ENCODE measurements around the gene PLS3. TPM values are rescaled to one million over a fixed set of nuclear protein-coding genes. Genes with fewer than 3 reads are reported as not detected.
"Not testable (repeated sequence)": the region's sequence is repeated elsewhere in the genome, so short reads cannot be mapped to it uniquely, and the experiment has no call there.

PLS3 gene
- total and polyA plus RNA-seq, 2 donors from 2014 or later: 97.4 to 110 TPM

DNA sequence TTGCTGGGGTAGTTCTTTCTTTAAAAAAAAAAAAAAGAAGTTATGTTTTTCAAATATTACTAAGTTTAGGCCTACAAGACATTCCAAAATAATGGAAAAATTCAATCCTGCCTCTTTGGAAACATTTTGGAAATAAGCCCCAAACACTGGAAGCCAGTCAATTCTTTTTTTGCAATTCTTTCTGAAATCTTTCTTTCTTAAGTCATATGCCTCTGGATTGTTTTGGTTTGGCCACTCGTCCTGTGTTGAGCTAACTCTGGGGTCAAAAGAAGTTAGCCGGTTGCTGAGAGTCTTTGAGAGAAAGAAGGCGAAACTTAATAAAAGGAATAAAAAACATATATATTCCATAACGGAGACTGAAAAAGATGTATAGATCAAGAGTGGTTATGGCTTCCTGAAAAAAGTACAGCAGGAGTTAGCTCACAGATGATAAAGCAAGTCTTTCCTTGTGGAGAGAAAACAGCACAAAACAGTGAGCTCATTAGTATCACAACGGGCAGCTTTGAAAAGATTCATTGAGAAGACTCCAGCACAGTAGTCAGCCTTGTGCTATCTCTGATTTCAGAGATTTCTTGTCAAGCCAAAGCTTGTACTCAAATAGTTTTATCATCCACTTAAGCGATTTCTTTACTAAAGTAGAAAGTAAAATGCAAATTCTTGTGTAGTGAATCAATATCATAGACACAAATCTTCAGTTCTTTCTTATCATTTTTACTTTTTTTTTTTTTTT is 64.8 kb downstream of the PLS3 start:
- H3K9me3 ChIP-seq (ENCODE audit: control insufficient read depth in 2 of 3, insufficient read depth in 1 of 3, low read length in 3 of 3): no peaks in the 10 kb centered on the region
- peaks cover 9% of the 10 kb centered on the region for H3K27me3 ChIP-seq (ENCODE audit: control insufficient read depth, insufficient read depth, low read length)
- FAIRE-seq (peak; percentile 60), DNase-seq (peak in 1 of 5 donors; percentile 17)
- H3K4me1 ChIP-seq (ENCODE audit: control insufficient read depth in 2 of 3, insufficient read depth in 2 of 3, low read depth in 1 of 3, low read length in 3 of 3): no peaks in the 10 kb centered on the region
- H3K36me3 ChIP-seq (ENCODE audit: control insufficient read depth in 2 of 3, insufficient read depth in 3 of 3, low read length in 3 of 3): peaks cover 0 to 3% (median 0%) of the 10 kb centered on the region in 3 donors
- intact Hi-C loops (cut with DNase I): no loop called here
- H3K4me3 ChIP-seq (ENCODE audit: low read length in 3 of 3): no peak overlapping the region
- TF ChIP-seq, protein P1, sequence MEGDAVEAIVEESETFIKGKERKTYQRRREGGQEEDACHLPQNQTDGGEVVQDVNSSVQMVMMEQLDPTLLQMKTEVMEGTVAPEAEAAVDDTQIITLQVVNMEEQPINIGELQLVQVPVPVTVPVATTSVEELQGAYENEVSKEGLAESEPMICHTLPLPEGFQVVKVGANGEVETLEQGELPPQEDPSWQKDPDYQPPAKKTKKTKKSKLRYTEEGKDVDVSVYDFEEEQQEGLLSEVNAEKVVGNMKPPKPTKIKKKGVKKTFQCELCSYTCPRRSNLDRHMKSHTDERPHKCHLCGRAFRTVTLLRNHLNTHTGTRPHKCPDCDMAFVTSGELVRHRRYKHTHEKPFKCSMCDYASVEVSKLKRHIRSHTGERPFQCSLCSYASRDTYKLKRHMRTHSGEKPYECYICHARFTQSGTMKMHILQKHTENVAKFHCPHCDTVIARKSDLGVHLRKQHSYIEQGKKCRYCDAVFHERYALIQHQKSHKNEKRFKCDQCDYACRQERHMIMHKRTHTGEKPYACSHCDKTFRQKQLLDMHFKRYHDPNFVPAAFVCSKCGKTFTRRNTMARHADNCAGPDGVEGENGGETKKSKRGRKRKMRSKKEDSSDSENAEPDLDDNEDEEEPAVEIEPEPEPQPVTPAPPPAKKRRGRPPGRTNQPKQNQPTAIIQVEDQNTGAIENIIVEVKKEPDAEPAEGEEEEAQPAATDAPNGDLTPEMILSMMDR (IDR thresholded peaks at IDR 0.05; ENCODE audit: borderline replicate concordance, extremely low read depth, insufficient read depth): no peak
- peak overlapping the region in 1 of 2 donors; percentile 37 for H3K27ac ChIP-seq (ENCODE audit: low read depth in 2 of 2, low read length in 2 of 2)
- no peak overlapping the region for H3K9ac ChIP-seq (ENCODE audit: low read length in 3 of 3)

DNA sequence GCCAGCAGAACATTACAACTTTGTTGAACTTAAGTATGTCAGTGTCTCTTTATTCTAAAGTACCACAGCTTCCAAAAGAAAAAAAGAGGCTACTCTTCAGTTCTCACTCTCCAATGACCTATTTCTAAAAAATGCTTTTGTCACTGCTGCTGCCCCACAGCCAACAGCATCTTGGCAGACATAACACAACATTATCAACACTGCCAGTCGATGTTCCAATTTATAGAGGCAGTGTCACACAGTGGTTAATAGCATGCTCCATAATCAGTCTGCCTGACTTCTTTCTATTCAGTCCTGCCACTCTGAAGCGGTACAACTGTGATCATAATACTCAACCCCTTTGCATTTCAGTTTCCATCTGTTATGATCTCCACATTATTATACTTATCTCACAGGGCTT is 69.2 kb downstream of the PLS3 start:
- no peaks in the 10 kb centered on the region for H3K9me3 ChIP-seq (ENCODE audit: control insufficient read depth in 2 of 3, insufficient read depth in 1 of 3, low read length in 3 of 3)
- FAIRE-seq (no peak), DNase-seq (no peak)
- no peaks in the 10 kb centered on the region for H3K4me1 ChIP-seq (ENCODE audit: control insufficient read depth in 2 of 3, insufficient read depth in 2 of 3, low read depth in 1 of 3, low read length in 3 of 3)
- H3K27ac ChIP-seq (ENCODE audit: low read depth in 2 of 2, low read length in 2 of 2): no peak overlapping the region
- H3K4me3 ChIP-seq (ENCODE audit: low read length in 3 of 3): no peak overlapping the region
- H3K9ac ChIP-seq (ENCODE audit: low read length in 3 of 3): no peak overlapping the region
- intact Hi-C loops (cut with DNase I): no loop called here
- H3K36me3 ChIP-seq (ENCODE audit: control insufficient read depth in 2 of 3, insufficient read depth in 3 of 3, low read length in 3 of 3): peaks cover 0 to 5% (median 3%) of the 10 kb centered on the region in 3 donors
- TF ChIP-seq, protein P1 (IDR thresholded peaks at IDR 0.05; ENCODE audit: borderline replicate concordance, extremely low read depth, insufficient read depth): no peak
- peaks cover 7% of the 10 kb centered on the region for H3K27me3 ChIP-seq (ENCODE audit: control insufficient read depth, insufficient read depth, low read length)

DNA sequence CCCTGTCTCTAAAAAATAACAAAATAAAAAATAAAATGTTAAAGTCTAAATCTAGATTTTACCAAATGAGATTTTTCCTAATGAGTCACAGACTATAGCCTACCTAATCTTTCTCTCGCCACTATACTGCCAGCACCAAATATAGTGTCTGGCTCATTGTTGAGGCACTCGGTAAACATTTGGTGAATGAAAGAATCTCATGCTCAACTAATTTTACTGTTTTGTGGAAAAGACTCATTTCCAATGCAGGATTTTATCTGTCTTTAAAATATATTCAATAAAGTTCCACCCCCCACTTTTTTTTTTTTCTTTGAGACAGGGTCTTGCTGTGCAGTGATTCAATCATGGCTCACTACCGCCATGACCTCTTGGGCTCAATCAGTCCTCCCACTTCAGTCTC is 71.5 kb downstream of the PLS3 start:
- Histone ChIP-seq H3K27ac (ENCODE audit: low read depth in 2 of 2, low read length in 2 of 2) (no peak overlapping the region), H3K36me3 (ENCODE audit: control insufficient read depth in 2 of 3, insufficient read depth in 3 of 3, low read length in 3 of 3) (peaks cover under 1 to 12% (median 3%) of the 10 kb centered on the region in 3 donors), H3K4me1 (ENCODE audit: control insufficient read depth in 2 of 3, insufficient read depth in 2 of 3, low read depth in 1 of 3, low read length in 3 of 3) (no peaks in the 10 kb centered on the region), H3K4me3 (ENCODE audit: low read length in 3 of 3) (no peak overlapping the region), H3K9me3 (ENCODE audit: control insufficient read depth in 2 of 3, insufficient read depth in 1 of 3, low read length in 3 of 3) (no peaks in the 10 kb centered on the region), H3K27me3 (ENCODE audit: control insufficient read depth, insufficient read depth, low read length) (peaks cover 5% of the 10 kb centered on the region), H3K9ac (ENCODE audit: low read length in 3 of 3) (no peak overlapping the region)
- DNase-seq (no peak), FAIRE-seq (no peak)
- intact Hi-C loops (cut with DNase I): no loop called here
- TF ChIP-seq, protein P1 (IDR thresholded peaks at IDR 0.05; ENCODE audit: borderline replicate concordance, extremely low read depth, insufficient read depth): no peak

DNA sequence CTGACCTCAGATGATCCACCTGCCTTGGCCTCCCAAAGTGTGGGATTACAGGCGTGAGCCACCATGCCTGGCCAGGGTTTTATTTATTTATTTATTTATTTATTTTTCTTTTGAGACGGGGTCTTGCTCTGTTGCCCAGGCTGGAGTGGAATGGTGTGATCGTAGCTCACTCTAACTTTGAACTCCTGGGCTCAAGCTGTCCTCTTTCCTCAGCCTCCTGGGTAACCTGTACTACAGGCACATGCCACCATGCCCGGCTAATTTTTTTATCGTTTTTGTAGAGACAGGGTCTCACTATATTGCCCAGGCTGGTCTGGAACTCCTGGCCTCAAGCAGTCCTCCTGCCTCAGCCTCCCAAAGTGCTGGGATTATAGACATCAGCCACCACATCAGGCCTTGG is 72.4 kb downstream of the PLS3 start:
- H3K4me3 ChIP-seq (ENCODE audit: low read length in 3 of 3); H3K4me1 ChIP-seq (ENCODE audit: control insufficient read depth in 2 of 3, insufficient read depth in 2 of 3, low read depth in 1 of 3, low read length in 3 of 3); intact Hi-C loops (cut with DNase I); H3K27me3 ChIP-seq (ENCODE audit: control insufficient read depth, insufficient read depth, low read length); H3K9me3 ChIP-seq (ENCODE audit: control insufficient read depth in 2 of 3, insufficient read depth in 1 of 3, low read length in 3 of 3); H3K27ac ChIP-seq (ENCODE audit: low read depth in 2 of 2, low read length in 2 of 2); DNase-seq; H3K9ac ChIP-seq (ENCODE audit: low read length in 3 of 3); FAIRE-seq: not testable (repeated sequence)
- H3K36me3 ChIP-seq (ENCODE audit: control insufficient read depth in 2 of 3, insufficient read depth in 3 of 3, low read length in 3 of 3): peaks cover 3 to 15% (median 3%) of the 10 kb centered on the region in 3 donors

All from kidney (tissue), 14 donors.